Ascending aorta (tissue), 2 donors: ENCODE data around the gene KLF3. TPM values are rescaled to one million over a fixed set of nuclear protein-coding genes. Genes with fewer than 3 reads are reported as not detected.
A peak's percentile ranks its signal among the peaks of the same experiment; 100 is the strongest.

Source experiments
- DNase-seq, 2 donors: peaks; one replicate each; pipeline ENCODE4 v3.0.0-alpha.2; 2019; ENCODE audit warnings: low spot score in 2 of 2
- H3K27ac ChIP-seq, 2 donors: fragments of 200-600 bp; sonication (generic); one replicate each; pipeline ENCODE4 v1.5.1; 2016 to 2017; ENCODE audit warnings: mild to moderate bottlenecking in 1 of 2
- H3K27me3 ChIP-seq: fragments of 200-600 bp; sonication (generic); one replicate; pipeline ENCODE4 v1.5.1; 2017
- H3K36me3 ChIP-seq, 2 donors: fragments of 200-600 bp; sonication (generic); one replicate each; pipeline ENCODE4 v1.5.1; 2016
- H3K4me1 ChIP-seq, 2 donors: fragments of 200-600 bp; sonication (generic); one replicate each; pipeline ENCODE4 v1.5.1; 2016 to 2017; ENCODE audit warnings: mild to moderate bottlenecking in 1 of 2
- H3K4me3 ChIP-seq, 2 donors: fragments of 200-600 bp; sonication (generic); one replicate each; pipeline ENCODE4 v1.5.1; 2016 to 2017; ENCODE audit warnings: mild to moderate bottlenecking in 1 of 2
- H3K9me3 ChIP-seq, 2 donors: fragments of 200-600 bp; sonication (generic); one replicate each; pipeline ENCODE4 v1.5.1; 2016
- intact Hi-C: fragments of 100-400 bp; cut with DNase I; formaldehyde crosslinking; loops from one replicate; pipeline ENCODE4 v1.15.1; 2023
- total RNA-seq: library from RNA; depleted of rRNA; stranded (reverse); fragments of >200 nt; gene quantifications from one replicate; pipeline ENCODE4 v1.1.0, GENCODE V29; 2016
- TF ChIP-seq, protein P1 (sequence below), 3 experiments: fragments of 200-600 bp in 2 of 3; fragments of 450-650 bp in 1 of 3; sonication (generic) in 2 of 3; IDR thresholded peaks; one replicate each; pipeline ENCODE4 v1.5.1; 2016 to 2019; ENCODE audit warnings: antibody characterized with exemption in 3 of 3, mild to moderate bottlenecking in 1 of 3, moderate library complexity in 1 of 3

The KLF3 gene
- total RNA-seq, 1 donor from 2014 or later = 21.5 TPM

DNA sequence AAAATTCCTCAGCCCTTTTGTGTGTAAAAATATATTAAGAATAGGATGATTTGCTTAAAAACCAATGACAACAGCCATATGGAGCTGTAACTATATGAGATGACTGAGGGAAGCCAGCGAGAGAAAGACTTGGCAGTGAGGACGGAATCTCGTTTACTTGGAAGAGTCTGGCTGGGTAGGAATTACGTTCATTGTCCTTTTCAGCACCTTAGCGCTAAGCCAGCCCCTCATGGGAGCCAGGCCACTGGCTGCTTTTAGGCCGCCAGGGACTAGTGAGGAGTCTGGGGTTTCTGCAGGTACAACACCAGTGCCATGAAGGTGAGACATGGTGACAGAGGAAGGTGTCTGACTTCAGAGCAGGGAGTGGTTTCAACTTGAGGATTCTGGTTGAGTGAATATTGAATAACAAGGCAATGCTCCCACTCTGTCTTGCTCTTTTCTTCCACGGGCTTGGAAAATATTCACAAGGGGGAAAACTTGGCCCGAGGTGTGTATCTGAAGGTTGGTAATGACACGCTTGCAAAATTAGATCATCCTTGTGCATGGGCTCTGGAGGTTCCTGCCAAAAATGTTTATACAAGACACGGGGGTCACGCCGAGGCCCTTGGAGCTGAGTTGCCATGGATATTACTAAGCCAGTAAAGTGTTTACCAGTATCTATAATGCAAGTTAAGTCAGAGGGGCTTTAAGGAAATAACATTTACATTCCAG, 17.4 kb downstream of the KLF3 start:
- no peak for DNase-seq
- TF ChIP-seq, protein P1, sequence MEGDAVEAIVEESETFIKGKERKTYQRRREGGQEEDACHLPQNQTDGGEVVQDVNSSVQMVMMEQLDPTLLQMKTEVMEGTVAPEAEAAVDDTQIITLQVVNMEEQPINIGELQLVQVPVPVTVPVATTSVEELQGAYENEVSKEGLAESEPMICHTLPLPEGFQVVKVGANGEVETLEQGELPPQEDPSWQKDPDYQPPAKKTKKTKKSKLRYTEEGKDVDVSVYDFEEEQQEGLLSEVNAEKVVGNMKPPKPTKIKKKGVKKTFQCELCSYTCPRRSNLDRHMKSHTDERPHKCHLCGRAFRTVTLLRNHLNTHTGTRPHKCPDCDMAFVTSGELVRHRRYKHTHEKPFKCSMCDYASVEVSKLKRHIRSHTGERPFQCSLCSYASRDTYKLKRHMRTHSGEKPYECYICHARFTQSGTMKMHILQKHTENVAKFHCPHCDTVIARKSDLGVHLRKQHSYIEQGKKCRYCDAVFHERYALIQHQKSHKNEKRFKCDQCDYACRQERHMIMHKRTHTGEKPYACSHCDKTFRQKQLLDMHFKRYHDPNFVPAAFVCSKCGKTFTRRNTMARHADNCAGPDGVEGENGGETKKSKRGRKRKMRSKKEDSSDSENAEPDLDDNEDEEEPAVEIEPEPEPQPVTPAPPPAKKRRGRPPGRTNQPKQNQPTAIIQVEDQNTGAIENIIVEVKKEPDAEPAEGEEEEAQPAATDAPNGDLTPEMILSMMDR (IDR thresholded peaks at IDR 0.05) = no peak
- Histone ChIP-seq H3K4me3 (no peak overlapping the region), H3K36me3 (peaks cover 16 to 25% of the 10 kb centered on the region in 2 donors), H3K4me1 (peaks cover 10 to 41% of the 10 kb centered on the region in 2 donors), H3K27me3 (no peaks in the 10 kb centered on the region), H3K27ac (peak overlapping the region in 1 of 2 donors; percentile 49), H3K9me3 (no peaks in the 10 kb centered on the region)
- intact Hi-C loops = no loop called here

DNA sequence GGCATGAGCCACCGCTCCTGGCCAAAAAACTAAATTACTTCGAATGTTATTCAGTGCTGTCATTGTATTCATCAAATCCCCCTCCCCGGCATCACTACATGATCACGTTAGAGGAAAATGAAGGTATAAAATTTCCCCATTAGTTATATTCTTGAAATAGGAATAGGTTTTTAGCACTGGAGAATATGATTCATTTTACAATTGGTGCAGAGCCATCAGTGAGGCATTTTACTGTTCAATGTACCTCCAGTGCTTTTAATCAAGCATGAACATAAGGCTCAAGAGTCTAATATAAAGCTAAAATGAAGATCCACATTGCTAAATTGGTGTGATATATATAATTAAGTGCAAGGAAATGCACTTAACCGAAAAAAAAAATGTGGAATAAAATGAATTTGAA, 18.3 kb downstream of the KLF3 start:
- H3K4me1 ChIP-seq = peaks cover 10 to 41% of the 10 kb centered on the region in 2 donors
- TF ChIP-seq, protein P1 (IDR thresholded peaks at IDR 0.05) = no peak
- intact Hi-C loops = no loop called here
- H3K27me3 ChIP-seq = no peaks in the 10 kb centered on the region
- no peak for DNase-seq
- no peak overlapping the region for H3K27ac ChIP-seq
- H3K9me3 ChIP-seq = no peaks in the 10 kb centered on the region
- peaks cover 16 to 25% of the 10 kb centered on the region in 2 donors for H3K36me3 ChIP-seq
- no peak overlapping the region for H3K4me3 ChIP-seq

DNA sequence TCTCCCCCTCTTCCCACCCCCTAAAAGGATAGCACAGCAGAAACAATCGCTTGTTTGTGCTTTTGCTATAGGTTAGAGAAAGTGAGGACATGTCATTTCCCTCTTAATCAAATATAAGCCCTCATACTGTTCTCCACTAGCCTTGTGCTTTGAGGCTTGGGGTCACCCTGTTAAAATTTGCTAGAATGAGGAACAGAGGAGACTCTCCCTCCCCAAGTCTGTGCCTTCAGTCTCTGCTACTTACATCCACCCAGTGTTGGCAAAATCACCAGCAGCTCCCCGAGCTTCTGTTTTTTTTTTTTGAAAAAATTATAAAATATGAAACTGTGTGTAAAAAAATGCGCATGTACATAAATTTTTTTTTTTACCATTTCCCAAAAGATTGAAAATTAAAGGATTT, 19.3 kb downstream of the KLF3 start:
- no peak for DNase-seq
- H3K4me1 ChIP-seq = peaks cover 10 to 32% of the 10 kb centered on the region in 2 donors

DNA sequence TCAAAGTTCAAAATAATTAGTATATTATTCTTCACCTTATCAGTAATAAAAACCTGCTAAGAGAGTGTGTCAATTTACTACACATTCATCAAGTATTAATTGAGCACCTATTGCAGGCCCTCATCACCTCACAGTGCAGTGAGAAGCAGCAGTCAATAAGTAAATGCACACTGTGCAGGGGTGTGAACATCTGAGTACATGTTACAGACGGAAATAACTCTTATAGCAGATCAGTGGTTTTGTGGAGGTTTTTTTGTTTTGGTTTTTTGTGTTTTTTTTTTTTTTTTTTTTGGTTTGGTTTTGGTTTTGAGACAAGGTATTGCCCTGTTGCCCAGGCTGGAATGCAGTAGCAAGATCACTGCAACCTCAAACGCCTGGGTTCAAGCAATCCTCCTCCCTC, 20.3 kb downstream of the KLF3 start:
- TF ChIP-seq, protein P1 (IDR thresholded peaks at IDR 0.05) = no peak
- H3K4me3 ChIP-seq = no peak overlapping the region
- intact Hi-C loops = no loop called here
- H3K27ac ChIP-seq = no peak overlapping the region
- DNase-seq = no peak
- no peaks in the 10 kb centered on the region for H3K27me3 ChIP-seq
- peaks cover 25 to 39% of the 10 kb centered on the region in 2 donors for H3K36me3 ChIP-seq
- peaks cover 10 to 29% of the 10 kb centered on the region in 2 donors for H3K4me1 ChIP-seq
- no peaks in the 10 kb centered on the region for H3K9me3 ChIP-seq

More for the DNA sequence above, 19.3 kb downstream of the KLF3 start:
- intact Hi-C loops = no loop called here
- no peak overlapping the region for H3K4me3 ChIP-seq
- H3K27ac ChIP-seq = no peak overlapping the region
- peaks cover 16 to 29% of the 10 kb centered on the region in 2 donors for H3K36me3 ChIP-seq
- H3K27me3 ChIP-seq = no peaks in the 10 kb centered on the region
- TF ChIP-seq, protein P1 (IDR thresholded peaks at IDR 0.05) = no peak
- H3K9me3 ChIP-seq = no peaks in the 10 kb centered on the region

DNA sequence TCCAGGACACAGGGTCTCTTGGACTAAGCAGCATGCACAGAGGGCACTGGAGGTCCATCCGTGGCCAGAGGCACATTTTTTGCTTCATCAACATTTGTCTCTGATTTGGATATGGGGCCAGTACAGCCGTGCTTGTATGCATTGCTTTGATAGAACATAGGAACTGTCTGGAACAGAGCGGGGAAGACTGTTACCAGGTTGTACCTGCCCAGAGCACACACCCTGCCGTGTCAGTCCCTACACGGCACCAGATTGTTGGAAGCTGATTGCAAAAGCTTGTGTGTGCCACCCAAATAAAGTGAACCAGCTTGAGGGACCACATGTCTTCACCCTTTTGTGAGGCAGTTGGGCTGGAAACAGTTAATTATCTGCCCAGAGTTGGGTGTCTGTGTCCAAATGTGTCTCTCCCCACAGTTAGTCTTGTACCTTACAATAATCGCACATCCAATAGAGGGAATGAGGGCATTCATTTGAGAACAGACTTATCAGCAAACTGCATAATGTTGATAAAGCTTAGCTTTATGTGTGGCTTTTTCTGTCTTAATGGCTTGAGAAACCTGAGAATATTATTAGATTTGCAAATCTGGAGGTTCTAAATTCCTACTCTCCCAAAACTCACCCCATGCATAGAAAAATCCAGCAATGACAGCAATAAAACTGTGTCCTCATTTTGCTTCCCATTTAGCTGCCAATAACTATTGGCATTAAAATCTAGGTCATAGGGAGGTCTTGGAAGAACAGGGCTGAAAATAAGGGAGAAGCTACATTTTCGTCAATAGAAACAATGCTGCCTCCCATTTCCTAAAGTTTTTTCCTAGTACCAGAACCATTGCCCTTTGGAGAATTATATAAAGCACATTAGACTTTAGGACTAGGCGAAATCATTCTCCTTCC, 21.2 kb downstream of the KLF3 start:
- Histone ChIP-seq H3K9me3 (no peaks in the 10 kb centered on the region), H3K27me3 (no peaks in the 10 kb centered on the region), H3K36me3 (peaks cover 35 to 49% of the 10 kb centered on the region in 2 donors), H3K4me3 (no peak overlapping the region), H3K27ac (peak overlapping the region in 1 of 2 donors; percentile 35), H3K4me1 (peaks cover 10 to 22% of the 10 kb centered on the region in 2 donors)
- intact Hi-C loops = no loop called here
- TF ChIP-seq, protein P1 (IDR thresholded peaks at IDR 0.05) = no peak
- DNase-seq = no peak
